ENCODE measurements around the gene RIN3. TPM values are rescaled to one million over a fixed set of nuclear protein-coding genes. Genes with fewer than 3 reads are reported as not detected.

Gene RIN3
- total and polyA plus RNA-seq, 10 of the 15 experiments (the other 5 are each of a cell fraction or from before 2014, with no cell fraction given): 0.91 to 23.3 (median 6.3) TPM

DNA sequence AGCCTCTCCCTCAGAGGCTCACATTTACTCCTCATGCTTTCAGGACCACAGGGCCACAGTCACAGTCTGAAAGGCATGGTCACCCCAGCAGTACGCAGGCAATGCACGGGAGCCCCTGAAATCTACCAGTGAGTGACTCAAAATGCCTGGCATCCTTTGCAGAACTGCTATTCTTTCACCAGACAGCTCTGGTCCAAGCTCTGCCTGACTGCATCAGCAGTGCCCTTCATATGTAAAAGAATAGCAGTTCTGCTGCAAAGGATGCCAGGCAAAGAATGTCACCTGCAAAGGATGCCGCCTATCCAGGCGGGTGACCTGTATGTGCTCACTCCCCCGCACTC, 196.4 kb downstream of the RIN3 start (continued):
- TF ChIP-seq, protein P1, sequence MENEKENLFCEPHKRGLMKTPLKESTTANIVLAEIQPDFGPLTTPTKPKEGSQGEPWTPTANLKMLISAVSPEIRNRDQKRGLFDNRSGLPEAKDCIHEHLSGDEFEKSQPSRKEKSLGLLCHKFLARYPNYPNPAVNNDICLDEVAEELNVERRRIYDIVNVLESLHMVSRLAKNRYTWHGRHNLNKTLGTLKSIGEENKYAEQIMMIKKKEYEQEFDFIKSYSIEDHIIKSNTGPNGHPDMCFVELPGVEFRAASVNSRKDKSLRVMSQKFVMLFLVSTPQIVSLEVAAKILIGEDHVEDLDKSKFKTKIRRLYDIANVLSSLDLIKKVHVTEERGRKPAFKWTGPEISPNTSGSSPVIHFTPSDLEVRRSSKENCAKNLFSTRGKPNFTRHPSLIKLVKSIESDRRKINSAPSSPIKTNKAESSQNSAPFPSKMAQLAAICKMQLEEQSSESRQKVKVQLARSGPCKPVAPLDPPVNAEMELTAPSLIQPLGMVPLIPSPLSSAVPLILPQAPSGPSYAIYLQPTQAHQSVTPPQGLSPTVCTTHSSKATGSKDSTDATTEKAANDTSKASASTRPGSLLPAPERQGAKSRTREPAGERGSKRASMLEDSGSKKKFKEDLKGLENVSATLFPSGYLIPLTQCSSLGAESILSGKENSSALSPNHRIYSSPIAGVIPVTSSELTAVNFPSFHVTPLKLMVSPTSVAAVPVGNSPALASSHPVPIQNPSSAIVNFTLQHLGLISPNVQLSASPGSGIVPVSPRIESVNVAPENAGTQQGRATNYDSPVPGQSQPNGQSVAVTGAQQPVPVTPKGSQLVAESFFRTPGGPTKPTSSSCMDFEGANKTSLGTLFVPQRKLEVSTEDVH (IDR thresholded peaks at IDR 0.05; ENCODE audit: low read depth, partially characterized antibody): no peak
- no peak for TF ChIP-seq SRF (IDR thresholded peaks at IDR 0.05; ENCODE audit: low read depth in 2 of 2, low read length in 2 of 2)

DNA sequence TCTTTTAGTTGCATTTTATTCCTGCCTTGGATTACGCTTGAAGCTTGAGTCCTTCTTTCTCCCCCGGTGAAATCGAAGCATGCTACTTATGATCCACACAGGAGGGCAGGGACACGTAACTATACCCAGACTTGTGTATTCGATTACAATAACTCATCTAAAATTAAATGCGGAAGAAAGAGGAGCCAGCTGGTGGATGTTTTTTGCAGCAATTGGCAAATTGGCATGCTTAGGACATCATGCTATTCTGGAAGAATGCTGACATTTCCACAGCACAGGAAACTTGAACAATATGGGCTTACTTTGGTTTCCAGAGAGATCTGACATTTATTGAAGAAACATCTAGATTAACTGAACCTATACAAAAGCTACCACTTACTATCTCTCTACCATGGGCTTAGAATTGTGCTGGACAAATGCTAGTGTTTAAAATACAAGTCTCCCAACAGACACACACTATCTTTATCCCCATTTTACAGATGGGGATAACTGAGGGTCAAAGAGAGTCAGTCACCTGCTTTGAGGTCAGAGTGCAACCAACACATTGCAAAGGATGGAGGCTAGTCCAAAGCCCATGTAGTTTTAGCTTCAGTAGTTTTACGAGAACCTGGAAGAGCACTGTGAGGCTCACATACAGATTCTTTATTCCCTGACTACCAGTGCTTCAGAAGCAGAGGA, 198.5 kb downstream of the RIN3 start:
- H3K27me3 ChIP-seq (replicated peaks in 1 of 2; ENCODE audit: control insufficient read depth in 2 of 2, insufficient read depth in 2 of 2, low read length in 1 of 2): no peaks in the 10 kb centered on the region
- ChIA-PET CTCF (interaction anchor here (0.6 to 6.4 kb wide), 8 partner anchors 11 to 99 kb away, joined by 3 to 122 read pairs (median 4); no protein-coding TSS in a partner anchor), POLR2A (no interaction called here)
- no peak for TF ChIP-seq BCL11A (IDR thresholded peaks at IDR 0.05; ENCODE audit: low read depth, low read length)
- TF ChIP-seq EP300 (IDR thresholded peaks at IDR 0.05; ENCODE audit: borderline replicate concordance in 1 of 2, control insufficient read depth in 1 of 2, low read depth in 2 of 2, low read length in 2 of 2): no peak
- no peak for TF ChIP-seq PAX5 (IDR thresholded peaks at IDR 0.05; ENCODE audit: borderline replicate concordance, low read depth, low read length)
- TF ChIP-seq, protein P2, sequence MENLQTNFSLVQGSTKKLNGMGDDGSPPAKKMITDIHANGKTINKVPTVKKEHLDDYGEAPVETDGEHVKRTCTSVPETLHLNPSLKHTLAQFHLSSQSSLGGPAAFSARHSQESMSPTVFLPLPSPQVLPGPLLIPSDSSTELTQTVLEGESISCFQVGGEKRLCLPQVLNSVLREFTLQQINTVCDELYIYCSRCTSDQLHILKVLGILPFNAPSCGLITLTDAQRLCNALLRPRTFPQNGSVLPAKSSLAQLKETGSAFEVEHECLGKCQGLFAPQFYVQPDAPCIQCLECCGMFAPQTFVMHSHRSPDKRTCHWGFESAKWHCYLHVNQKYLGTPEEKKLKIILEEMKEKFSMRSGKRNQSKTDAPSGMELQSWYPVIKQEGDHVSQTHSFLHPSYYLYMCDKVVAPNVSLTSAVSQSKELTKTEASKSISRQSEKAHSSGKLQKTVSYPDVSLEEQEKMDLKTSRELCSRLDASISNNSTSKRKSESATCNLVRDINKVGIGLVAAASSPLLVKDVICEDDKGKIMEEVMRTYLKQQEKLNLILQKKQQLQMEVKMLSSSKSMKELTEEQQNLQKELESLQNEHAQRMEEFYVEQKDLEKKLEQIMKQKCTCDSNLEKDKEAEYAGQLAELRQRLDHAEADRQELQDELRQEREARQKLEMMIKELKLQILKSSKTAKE (IDR thresholded peaks at IDR 0.05; ENCODE audit: low read depth, poor library complexity, severe bottlenecking): no peak
- TF ChIP-seq CHD4 (IDR thresholded peaks at IDR 0.05): no peak
- TF ChIP-seq, protein P3, sequence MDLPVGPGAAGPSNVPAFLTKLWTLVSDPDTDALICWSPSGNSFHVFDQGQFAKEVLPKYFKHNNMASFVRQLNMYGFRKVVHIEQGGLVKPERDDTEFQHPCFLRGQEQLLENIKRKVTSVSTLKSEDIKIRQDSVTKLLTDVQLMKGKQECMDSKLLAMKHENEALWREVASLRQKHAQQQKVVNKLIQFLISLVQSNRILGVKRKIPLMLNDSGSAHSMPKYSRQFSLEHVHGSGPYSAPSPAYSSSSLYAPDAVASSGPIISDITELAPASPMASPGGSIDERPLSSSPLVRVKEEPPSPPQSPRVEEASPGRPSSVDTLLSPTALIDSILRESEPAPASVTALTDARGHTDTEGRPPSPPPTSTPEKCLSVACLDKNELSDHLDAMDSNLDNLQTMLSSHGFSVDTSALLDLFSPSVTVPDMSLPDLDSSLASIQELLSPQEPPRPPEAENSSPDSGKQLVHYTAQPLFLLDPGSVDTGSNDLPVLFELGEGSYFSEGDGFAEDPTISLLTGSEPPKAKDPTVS (IDR thresholded peaks at IDR 0.05; ENCODE audit: low read depth, low read length): no peak
- TF ChIP-seq CHD2 (IDR thresholded peaks at IDR 0.05; ENCODE audit: borderline replicate concordance, low read depth, low read length): no peak
- no peak for TF ChIP-seq SMC3 (IDR thresholded peaks at IDR 0.05; ENCODE audit: borderline replicate concordance, low read length)
- TF ChIP-seq, protein P4, sequence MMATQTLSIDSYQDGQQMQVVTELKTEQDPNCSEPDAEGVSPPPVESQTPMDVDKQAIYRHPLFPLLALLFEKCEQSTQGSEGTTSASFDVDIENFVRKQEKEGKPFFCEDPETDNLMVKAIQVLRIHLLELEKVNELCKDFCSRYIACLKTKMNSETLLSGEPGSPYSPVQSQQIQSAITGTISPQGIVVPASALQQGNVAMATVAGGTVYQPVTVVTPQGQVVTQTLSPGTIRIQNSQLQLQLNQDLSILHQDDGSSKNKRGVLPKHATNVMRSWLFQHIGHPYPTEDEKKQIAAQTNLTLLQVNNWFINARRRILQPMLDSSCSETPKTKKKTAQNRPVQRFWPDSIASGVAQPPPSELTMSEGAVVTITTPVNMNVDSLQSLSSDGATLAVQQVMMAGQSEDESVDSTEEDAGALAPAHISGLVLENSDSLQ (IDR thresholded peaks at IDR 0.05): no peak
- no peak for TF ChIP-seq ZNF207 (IDR thresholded peaks at IDR 0.05; ENCODE audit: borderline replicate concordance)
- TF ChIP-seq RELA (IDR thresholded peaks at IDR 0.05; ENCODE audit: borderline replicate concordance, partially characterized antibody): no peak
- TF ChIP-seq RB1 (IDR thresholded peaks at IDR 0.05; ENCODE audit: borderline replicate concordance): no peak

More for the DNA sequence above, 198.5 kb downstream of the RIN3 start:
- Histone ChIP-seq H3K36me3 (ENCODE audit: control insufficient read depth in 2 of 2, insufficient read depth in 2 of 2, low read length in 1 of 2) (peaks cover 1 to 3% of the 10 kb centered on the region in 2 experiments; a peak in 3 of 4 replicates), H3K4me2 (ENCODE audit: control insufficient read depth, insufficient read depth) (no peak overlapping the region), H2AFZ (ENCODE audit: control insufficient read depth, low read depth, low read length) (no peak overlapping the region), H3K4me1 (ENCODE audit: control insufficient read depth, insufficient read depth, low read length) (no peaks in the 10 kb centered on the region), H3K4me3 (no peak overlapping the region), H4K20me1 (ENCODE audit: control insufficient read depth, insufficient read depth) (no peaks in the 10 kb centered on the region; the same call in 1 of the 2 replicates), H3K27ac (ENCODE audit: control insufficient read depth, insufficient read depth) (no peak overlapping the region), H3K79me2 (ENCODE audit: control insufficient read depth, insufficient read depth, low read length) (no peaks in the 10 kb centered on the region), H3K9me3 (replicated peaks; ENCODE audit: control insufficient read depth, insufficient read depth, low read length) (no peaks in the 10 kb centered on the region), H3K9ac (ENCODE audit: control insufficient read depth, insufficient read depth, low read length) (no peak overlapping the region)
- SMC1A ChIA-PET (ENCODE audit: uncharacterized antibody, unreplicated experiment): interaction anchor here (1.1 to 11.0 kb wide), 4 partner anchors 10 to 116 kb away, joined by 3 to 151 read pairs (median 4); no protein-coding TSS in a partner anchor
- 96% methylated on average over 7 of the region's 7 CpGs for WGBS (ENCODE audit: insufficient coverage, insufficient replicate concordance, low lambda C conversion rate, missing lambda C conversion rate)
- FAIRE-seq (no peak), DNase-seq (ENCODE audit: low read depth, low spot score) (no peak), ATAC-seq (no peak)
- in situ Hi-C loops (cut with MboI) (loop anchor here (5.0 kb wide), 1 partner anchor 70 kb away; no protein-coding TSS in a partner anchor), intact Hi-C loops (cut with micrococcal nuclease; ENCODE audit: unreplicated experiment) (loop anchor here (10.0 kb wide), 1 partner anchor 453 kb away; no protein-coding TSS in a partner anchor)
- no TSS peak for BruUV-seq (replicated peaks)
- RAD21 ChIA-PET (ENCODE audit: unreplicated experiment): interaction anchor here (0.9 to 7.8 kb wide), 3 partner anchors 34 to 70 kb away, joined by 3 to 106 read pairs (median 3); no protein-coding TSS in a partner anchor
